Liver (tissue), 9 donors: ENCODE results near the gene SIDT2. TPM values are rescaled to one million over a fixed set of nuclear protein-coding genes. Genes with fewer than 3 reads are reported as not detected.

Experiments used
- DNase-seq: peaks from one replicate; pipeline ENCODE4 v3.0.0-alpha.2; 2017; ENCODE audit warnings: low spot score
- H3K27ac ChIP-seq, 2 donors: one replicate each; pipeline ENCODE4 v1.7.0; 2013; ENCODE audit warnings: inconsistent platforms in 2 of 2, low read length in 2 of 2, control low read depth in 1 of 2, low read depth in 1 of 2, mild to moderate bottlenecking in 1 of 2
- H3K27me3 ChIP-seq, 4 donors: one replicate each; pipeline versions ENCODE4 v1.6.1 to v1.7.0; 2013; ENCODE audit warnings: low read length in 3 of 4, inconsistent platforms in 1 of 4, mild to moderate bottlenecking in 1 of 4, moderate library complexity in 1 of 4; ENCODE audit not compliant: control insufficient read depth in 4 of 4, insufficient read depth in 4 of 4
- H3K36me3 ChIP-seq, 4 donors: one replicate each; pipeline versions ENCODE4 v1.6.1 to v1.7.0; 2013; ENCODE audit warnings: low read length in 3 of 4, mild to moderate bottlenecking in 3 of 4, low read depth in 1 of 4, moderate library complexity in 1 of 4; ENCODE audit not compliant: control insufficient read depth in 4 of 4, insufficient read depth in 3 of 4
- H3K4me1 ChIP-seq, 4 donors: one replicate each; pipeline versions ENCODE4 v1.6.1 to v1.7.0; 2013; ENCODE audit warnings: low read length in 3 of 4, mild to moderate bottlenecking in 3 of 4, moderate library complexity in 1 of 4; ENCODE audit not compliant: control insufficient read depth in 4 of 4, insufficient read depth in 4 of 4
- H3K4me3 ChIP-seq, 3 donors: one replicate each; pipeline versions ENCODE4 v1.6.1 to v1.7.0; 2013; ENCODE audit warnings: low read length in 3 of 3, control low read depth in 1 of 3, low read depth in 1 of 3, mild to moderate bottlenecking in 1 of 3
- H3K9ac ChIP-seq, 2 donors: one replicate each; pipeline ENCODE4 v1.7.0; 2013; ENCODE audit warnings: low read length in 2 of 2, mild to moderate bottlenecking in 2 of 2, moderate library complexity in 2 of 2, control low read depth in 1 of 2, low read depth in 1 of 2
- H3K9me3 ChIP-seq, 4 donors: one replicate each; pipeline versions ENCODE4 v1.6.1 to v1.7.0; 2013; ENCODE audit warnings: low read length in 3 of 4; ENCODE audit not compliant: control insufficient read depth in 4 of 4
- EGR1 ChIP-seq, 2 donors: IDR thresholded peaks; 2 replicates each; pipeline ENCODE4 v1.6.1; 2016 to 2018; ENCODE audit warnings: antibody characterized with exemption in 2 of 2, low read depth in 2 of 2
- FOXA2 ChIP-seq: IDR thresholded peaks from 2 replicates; pipeline ENCODE4 v1.6.1; 2016; ENCODE audit warnings: antibody characterized with exemption
- GABPA ChIP-seq, 2 donors: IDR thresholded peaks in 1 of 2; conservative IDR thresholded peaks in 1 of 2; 2 replicates each; pipeline ENCODE4 v1.6.1; 2016; ENCODE audit warnings: antibody characterized with exemption in 2 of 2, mild to moderate bottlenecking in 1 of 2, moderate library complexity in 1 of 2
- HNF4A ChIP-seq, 2 donors: conservative IDR thresholded peaks; 2 replicates each; pipeline ENCODE4 v1.6.1; 2016; ENCODE audit warnings: antibody characterized with exemption in 2 of 2, mild to moderate bottlenecking in 2 of 2
- JUND ChIP-seq, 2 donors: IDR thresholded peaks; 2 replicates each; pipeline ENCODE4 v1.6.1; 2016; ENCODE audit warnings: antibody characterized with exemption in 2 of 2
- NR2F2 ChIP-seq: IDR thresholded peaks from 2 replicates; pipeline ENCODE4 v1.6.1; 2016; ENCODE audit warnings: antibody characterized with exemption
- RAD21 ChIP-seq, 2 donors: IDR thresholded peaks; 2 replicates each; pipeline ENCODE4 v1.6.1; 2016; ENCODE audit warnings: antibody characterized with exemption in 2 of 2, mild to moderate bottlenecking in 2 of 2
- RXRA ChIP-seq, 2 donors: IDR thresholded peaks; 2 replicates each; pipeline ENCODE4 v1.6.1; 2017 to 2018; ENCODE audit warnings: antibody characterized with exemption in 2 of 2, mild to moderate bottlenecking in 1 of 2
- SP1 ChIP-seq: IDR thresholded peaks from 2 replicates; pipeline ENCODE4 v1.6.1; 2018; ENCODE audit warnings: antibody characterized with exemption, mild to moderate bottlenecking
- TAF1 ChIP-seq: conservative IDR thresholded peaks from 2 replicates; pipeline ENCODE4 v1.6.1; 2016; ENCODE audit warnings: antibody characterized with exemption, mild to moderate bottlenecking
- YY1 ChIP-seq: IDR thresholded peaks from 2 replicates; pipeline ENCODE4 v1.6.1; 2016; ENCODE audit warnings: antibody characterized with exemption, mild to moderate bottlenecking
- whole genome bisulfite sequencing: extraction: QIAGEN DNeasy Blood & Tissue Kit; methylation state at CpG from one replicate; pipeline ENCODE4 v1.1.7; 2013; 5-methylcytosine and 5-hydroxymethylcytosine counted together
- polyA plus RNA-seq, 2 donors: library from polyadenylated mRNA; stranded (reverse) in 1 of 2; unstranded in 1 of 2; fragments of 200-250 nt in 1 of 2; fragments of >200 nt in 1 of 2; fragmentation: Nextera tagmentation in 1 of 2; extraction: Ambion mirVana in 1 of 2; gene quantifications; one replicate each; pipeline versions ENCODE4 v1.2.1 to v1.2.3, GENCODE V29; 2013 to 2015
- total RNA-seq, 2 donors: library from RNA; depleted of rRNA; stranded (reverse); fragments of >200 nt; gene quantifications; one replicate each; pipeline ENCODE4 v1.2.3, GENCODE V29; 2014
- TF ChIP-seq, protein P1 (sequence below): IDR thresholded peaks from 2 replicates; pipeline ENCODE4 v1.6.1; 2016; ENCODE audit warnings: antibody characterized with exemption, mild to moderate bottlenecking
- TF ChIP-seq, protein P2 (sequence below): fragments of 150-350 bp; IDR thresholded peaks from 2 replicates; pipeline ENCODE4 v1.5.1; 2017; ENCODE audit warnings: improper control_type of control experiment, low read depth, low read length; ENCODE audit not compliant: missing input control
- TF ChIP-seq, protein P3 (sequence below): IDR thresholded peaks from 2 replicates; pipeline ENCODE4 v1.6.1; 2016; ENCODE audit warnings: antibody characterized with exemption
- TF ChIP-seq, protein P4 (sequence below): IDR thresholded peaks from 2 replicates; pipeline ENCODE4 v1.6.1; 2016; ENCODE audit warnings: antibody characterized with exemption
- donor health status: healthy.
- donor health status: healthy.
- donor health status: healthy.
- donor health status: healthy.
- donor health status: healthy.

Gene SIDT2
- total and polyA plus RNA-seq, 4 donors, result 11.2 to 42.9 (median 22.4) TPM

DNA sequence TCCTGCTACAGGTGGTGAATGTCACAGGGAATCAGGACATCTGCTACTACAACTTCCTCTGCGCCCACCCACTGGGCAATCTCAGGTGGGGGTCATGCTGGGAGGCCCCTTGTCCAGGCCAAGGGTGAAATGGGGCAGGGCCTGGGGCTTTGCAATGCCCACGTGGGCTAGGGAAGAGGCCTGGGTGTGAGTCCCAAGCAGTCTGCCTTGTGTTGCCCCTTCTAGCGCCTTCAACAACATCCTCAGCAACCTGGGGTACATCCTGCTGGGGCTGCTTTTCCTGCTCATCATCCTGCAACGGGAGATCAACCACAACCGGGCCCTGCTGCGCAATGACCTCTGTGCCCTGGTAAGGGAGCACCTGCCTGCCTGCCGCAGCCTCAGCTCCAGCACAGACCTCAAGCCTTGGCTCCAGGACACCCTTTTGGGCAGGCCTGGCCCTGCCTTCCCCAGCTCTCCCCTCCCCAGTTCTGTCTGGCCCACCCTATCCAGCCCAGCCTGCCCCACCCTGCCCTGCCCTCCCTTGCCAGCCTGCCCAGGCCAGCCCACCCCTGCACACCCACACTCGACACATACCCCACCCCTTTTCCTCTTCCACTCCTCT lies 11.5 kb downstream of the SIDT2 start:
- H3K27ac ChIP-seq, result no peak overlapping the region
- H3K9me3 ChIP-seq, result no peaks in the 10 kb centered on the region
- peaks cover 0 to 3% (median 0%) of the 10 kb centered on the region in 4 donors for H3K4me1 ChIP-seq
- no peaks in the 10 kb centered on the region for H3K27me3 ChIP-seq
- H3K9ac ChIP-seq, result no peak overlapping the region
- no peak for DNase-seq
- WGBS, result 88% methylated on average over 8 of the region's 8 CpGs
- H3K36me3 ChIP-seq, result peaks cover 13 to 77% (median 20%) of the 10 kb centered on the region in 4 donors
- no peak overlapping the region for H3K4me3 ChIP-seq
- TF ChIP-seq SP1, result no peak
- TF ChIP-seq RXRA (IDR thresholded peaks at IDR 0.05), result no peak
- no peak for TF ChIP-seq RAD21 (IDR thresholded peaks at IDR 0.05)
- TF ChIP-seq JUND (IDR thresholded peaks at IDR 0.05), result no peak
- TF ChIP-seq FOXA2, result no peak
- no peak for TF ChIP-seq HNF4A (conservative IDR thresholded peaks at IDR 0.05)
- TF ChIP-seq GABPA (IDR thresholded peaks at IDR 0.05 in 1 of 2, conservative IDR thresholded peaks at IDR 0.05 in 1 of 2), result no peak
- TF ChIP-seq, protein P1, sequence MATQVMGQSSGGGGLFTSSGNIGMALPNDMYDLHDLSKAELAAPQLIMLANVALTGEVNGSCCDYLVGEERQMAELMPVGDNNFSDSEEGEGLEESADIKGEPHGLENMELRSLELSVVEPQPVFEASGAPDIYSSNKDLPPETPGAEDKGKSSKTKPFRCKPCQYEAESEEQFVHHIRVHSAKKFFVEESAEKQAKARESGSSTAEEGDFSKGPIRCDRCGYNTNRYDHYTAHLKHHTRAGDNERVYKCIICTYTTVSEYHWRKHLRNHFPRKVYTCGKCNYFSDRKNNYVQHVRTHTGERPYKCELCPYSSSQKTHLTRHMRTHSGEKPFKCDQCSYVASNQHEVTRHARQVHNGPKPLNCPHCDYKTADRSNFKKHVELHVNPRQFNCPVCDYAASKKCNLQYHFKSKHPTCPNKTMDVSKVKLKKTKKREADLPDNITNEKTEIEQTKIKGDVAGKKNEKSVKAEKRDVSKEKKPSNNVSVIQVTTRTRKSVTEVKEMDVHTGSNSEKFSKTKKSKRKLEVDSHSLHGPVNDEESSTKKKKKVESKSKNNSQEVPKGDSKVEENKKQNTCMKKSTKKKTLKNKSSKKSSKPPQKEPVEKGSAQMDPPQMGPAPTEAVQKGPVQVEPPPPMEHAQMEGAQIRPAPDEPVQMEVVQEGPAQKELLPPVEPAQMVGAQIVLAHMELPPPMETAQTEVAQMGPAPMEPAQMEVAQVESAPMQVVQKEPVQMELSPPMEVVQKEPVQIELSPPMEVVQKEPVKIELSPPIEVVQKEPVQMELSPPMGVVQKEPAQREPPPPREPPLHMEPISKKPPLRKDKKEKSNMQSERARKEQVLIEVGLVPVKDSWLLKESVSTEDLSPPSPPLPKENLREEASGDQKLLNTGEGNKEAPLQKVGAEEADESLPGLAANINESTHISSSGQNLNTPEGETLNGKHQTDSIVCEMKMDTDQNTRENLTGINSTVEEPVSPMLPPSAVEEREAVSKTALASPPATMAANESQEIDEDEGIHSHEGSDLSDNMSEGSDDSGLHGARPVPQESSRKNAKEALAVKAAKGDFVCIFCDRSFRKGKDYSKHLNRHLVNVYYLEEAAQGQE, result no peak
- no peak for TF ChIP-seq TAF1
- TF ChIP-seq, protein P2, sequence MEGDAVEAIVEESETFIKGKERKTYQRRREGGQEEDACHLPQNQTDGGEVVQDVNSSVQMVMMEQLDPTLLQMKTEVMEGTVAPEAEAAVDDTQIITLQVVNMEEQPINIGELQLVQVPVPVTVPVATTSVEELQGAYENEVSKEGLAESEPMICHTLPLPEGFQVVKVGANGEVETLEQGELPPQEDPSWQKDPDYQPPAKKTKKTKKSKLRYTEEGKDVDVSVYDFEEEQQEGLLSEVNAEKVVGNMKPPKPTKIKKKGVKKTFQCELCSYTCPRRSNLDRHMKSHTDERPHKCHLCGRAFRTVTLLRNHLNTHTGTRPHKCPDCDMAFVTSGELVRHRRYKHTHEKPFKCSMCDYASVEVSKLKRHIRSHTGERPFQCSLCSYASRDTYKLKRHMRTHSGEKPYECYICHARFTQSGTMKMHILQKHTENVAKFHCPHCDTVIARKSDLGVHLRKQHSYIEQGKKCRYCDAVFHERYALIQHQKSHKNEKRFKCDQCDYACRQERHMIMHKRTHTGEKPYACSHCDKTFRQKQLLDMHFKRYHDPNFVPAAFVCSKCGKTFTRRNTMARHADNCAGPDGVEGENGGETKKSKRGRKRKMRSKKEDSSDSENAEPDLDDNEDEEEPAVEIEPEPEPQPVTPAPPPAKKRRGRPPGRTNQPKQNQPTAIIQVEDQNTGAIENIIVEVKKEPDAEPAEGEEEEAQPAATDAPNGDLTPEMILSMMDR, result no peak
- TF ChIP-seq, protein P3, sequence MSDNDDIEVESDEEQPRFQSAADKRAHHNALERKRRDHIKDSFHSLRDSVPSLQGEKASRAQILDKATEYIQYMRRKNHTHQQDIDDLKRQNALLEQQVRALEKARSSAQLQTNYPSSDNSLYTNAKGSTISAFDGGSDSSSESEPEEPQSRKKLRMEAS, result no peak
- TF ChIP-seq NR2F2, result no peak
- TF ChIP-seq EGR1 (IDR thresholded peaks at IDR 0.05; ENCODE audit: low read depth in 2 of 2), result no peak
- TF ChIP-seq YY1, result no peak

DNA sequence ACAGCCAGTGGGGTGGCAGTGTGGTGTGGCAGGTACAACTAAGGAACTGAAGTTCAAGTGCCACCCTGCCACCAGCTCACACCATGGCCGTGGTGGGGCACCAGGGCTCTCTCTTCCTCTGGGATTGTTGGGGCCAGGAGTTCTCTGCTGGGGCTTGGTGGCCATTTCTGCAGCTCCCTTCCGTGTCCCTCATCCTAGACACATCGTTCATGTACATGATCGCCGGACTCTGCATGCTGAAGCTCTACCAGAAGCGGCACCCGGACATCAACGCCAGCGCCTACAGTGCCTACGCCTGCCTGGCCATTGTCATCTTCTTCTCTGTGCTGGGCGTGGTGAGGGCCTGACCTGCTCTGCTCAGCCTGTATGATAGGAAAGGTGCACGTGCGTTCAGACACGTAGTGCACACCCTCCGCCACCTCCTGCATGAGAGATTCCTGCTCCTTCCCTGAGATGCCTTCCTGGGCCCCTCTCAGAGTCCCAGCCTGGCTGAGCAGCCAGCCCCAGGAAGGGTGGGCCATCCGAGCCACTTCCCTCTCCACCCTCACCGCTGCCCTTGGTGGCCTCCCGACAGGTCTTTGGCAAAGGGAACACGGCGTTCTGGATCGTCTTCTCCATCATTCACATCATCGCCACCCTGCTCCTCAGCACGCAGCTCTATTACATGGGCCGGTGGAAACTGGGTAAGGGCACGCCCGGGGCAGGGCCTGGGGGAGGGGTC lies 13.3 kb downstream of the SIDT2 start:
- no peak overlapping the region for H3K4me3 ChIP-seq
- peaks cover 16 to 74% (median 26%) of the 10 kb centered on the region in 4 donors for H3K36me3 ChIP-seq
- no peak for DNase-seq
- no peak overlapping the region for H3K27ac ChIP-seq
- H3K27me3 ChIP-seq, result no peaks in the 10 kb centered on the region
- peaks cover 0 to 3% (median 0%) of the 10 kb centered on the region in 4 donors for H3K4me1 ChIP-seq
- H3K9me3 ChIP-seq, result no peaks in the 10 kb centered on the region
- 96% methylated on average over 26 of the region's 26 CpGs for WGBS
- H3K9ac ChIP-seq, result no peak overlapping the region
- TF ChIP-seq, protein P4, sequence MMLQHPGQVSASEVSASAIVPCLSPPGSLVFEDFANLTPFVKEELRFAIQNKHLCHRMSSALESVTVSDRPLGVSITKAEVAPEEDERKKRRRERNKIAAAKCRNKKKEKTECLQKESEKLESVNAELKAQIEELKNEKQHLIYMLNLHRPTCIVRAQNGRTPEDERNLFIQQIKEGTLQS, result no peak
- TF ChIP-seq, protein P1, result no peak
- no peak for TF ChIP-seq RXRA (IDR thresholded peaks at IDR 0.05)
- TF ChIP-seq FOXA2, result no peak
- no peak for TF ChIP-seq NR2F2
- no peak for TF ChIP-seq TAF1
- TF ChIP-seq, protein P3, result no peak
- TF ChIP-seq HNF4A (conservative IDR thresholded peaks at IDR 0.05), result no peak
- TF ChIP-seq, protein P2, result no peak
- no peak for TF ChIP-seq SP1
- no peak for TF ChIP-seq YY1
- TF ChIP-seq JUND (IDR thresholded peaks at IDR 0.05), result no peak
- TF ChIP-seq EGR1 (IDR thresholded peaks at IDR 0.05; ENCODE audit: low read depth in 2 of 2), result no peak
